ENCODE data around the gene CYP2W1. TPM values are rescaled to one million over a fixed set of nuclear protein-coding genes. Genes with fewer than 3 reads are reported as not detected.

The CYP2W1 gene
- total and polyA plus RNA-seq, 10 of the 15 experiments (the other 5 are each of a cell fraction or from before 2014, with no cell fraction given): not detected

DNA sequence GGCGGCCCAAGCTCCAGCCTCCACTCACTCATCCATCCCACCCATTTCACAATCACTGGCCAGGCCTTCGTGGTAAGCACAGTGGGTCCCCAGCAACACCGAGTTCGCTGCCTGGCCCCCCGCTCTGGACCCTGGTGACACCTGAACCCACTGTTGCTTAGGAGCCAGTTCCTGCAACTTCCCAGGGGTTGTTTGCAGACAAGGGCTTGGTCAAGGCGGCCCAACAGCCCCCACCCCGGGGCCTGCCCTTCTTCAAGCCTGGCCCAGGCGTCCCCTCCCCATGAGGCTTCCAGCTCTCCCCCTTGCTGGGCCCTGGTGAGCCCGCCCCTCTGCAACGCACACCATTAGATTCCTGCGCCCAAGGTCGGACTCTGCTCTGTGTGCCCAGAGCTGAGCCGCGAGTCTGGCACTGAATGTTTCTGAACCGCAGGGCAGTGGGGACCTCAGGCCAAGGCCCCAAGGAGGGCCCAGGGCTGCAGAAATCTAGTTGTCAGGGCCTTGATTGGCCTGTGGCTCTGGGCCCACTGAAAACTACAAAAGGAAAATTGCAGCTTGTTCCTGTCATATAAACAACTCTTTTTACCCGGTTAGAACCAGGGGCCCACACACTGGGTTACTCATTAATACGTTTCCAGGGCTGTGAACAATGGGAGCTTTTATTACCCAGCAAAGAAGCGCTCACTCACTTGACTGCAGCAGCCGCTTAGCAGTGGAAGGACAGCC is 5.5 kb upstream of the CYP2W1 start (continued):
- TF ChIP-seq, protein P1, sequence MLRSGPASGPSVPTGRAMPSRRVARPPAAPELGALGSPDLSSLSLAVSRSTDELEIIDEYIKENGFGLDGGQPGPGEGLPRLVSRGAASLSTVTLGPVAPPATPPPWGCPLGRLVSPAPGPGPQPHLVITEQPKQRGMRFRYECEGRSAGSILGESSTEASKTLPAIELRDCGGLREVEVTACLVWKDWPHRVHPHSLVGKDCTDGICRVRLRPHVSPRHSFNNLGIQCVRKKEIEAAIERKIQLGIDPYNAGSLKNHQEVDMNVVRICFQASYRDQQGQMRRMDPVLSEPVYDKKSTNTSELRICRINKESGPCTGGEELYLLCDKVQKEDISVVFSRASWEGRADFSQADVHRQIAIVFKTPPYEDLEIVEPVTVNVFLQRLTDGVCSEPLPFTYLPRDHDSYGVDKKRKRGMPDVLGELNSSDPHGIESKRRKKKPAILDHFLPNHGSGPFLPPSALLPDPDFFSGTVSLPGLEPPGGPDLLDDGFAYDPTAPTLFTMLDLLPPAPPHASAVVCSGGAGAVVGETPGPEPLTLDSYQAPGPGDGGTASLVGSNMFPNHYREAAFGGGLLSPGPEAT (IDR thresholded peaks at IDR 0.05; ENCODE audit: low read depth): peak; percentile 81; the same call in 1 of the 2 replicates
- TF ChIP-seq, protein P2, sequence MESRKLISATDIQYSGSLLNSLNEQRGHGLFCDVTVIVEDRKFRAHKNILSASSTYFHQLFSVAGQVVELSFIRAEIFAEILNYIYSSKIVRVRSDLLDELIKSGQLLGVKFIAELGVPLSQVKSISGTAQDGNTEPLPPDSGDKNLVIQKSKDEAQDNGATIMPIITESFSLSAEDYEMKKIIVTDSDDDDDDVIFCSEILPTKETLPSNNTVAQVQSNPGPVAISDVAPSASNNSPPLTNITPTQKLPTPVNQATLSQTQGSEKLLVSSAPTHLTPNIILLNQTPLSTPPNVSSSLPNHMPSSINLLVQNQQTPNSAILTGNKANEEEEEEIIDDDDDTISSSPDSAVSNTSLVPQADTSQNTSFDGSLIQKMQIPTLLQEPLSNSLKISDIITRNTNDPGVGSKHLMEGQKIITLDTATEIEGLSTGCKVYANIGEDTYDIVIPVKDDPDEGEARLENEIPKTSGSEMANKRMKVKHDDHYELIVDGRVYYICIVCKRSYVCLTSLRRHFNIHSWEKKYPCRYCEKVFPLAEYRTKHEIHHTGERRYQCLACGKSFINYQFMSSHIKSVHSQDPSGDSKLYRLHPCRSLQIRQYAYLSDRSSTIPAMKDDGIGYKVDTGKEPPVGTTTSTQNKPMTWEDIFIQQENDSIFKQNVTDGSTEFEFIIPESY (IDR thresholded peaks at IDR 0.05): peak; percentile 18; the same call in 1 of the 2 replicates
- peak; percentile 66 for TF ChIP-seq DPF2 (IDR thresholded peaks at IDR 0.05)
- no peak for TF ChIP-seq CHD4 (IDR thresholded peaks at IDR 0.05)
- TF ChIP-seq, protein P3, sequence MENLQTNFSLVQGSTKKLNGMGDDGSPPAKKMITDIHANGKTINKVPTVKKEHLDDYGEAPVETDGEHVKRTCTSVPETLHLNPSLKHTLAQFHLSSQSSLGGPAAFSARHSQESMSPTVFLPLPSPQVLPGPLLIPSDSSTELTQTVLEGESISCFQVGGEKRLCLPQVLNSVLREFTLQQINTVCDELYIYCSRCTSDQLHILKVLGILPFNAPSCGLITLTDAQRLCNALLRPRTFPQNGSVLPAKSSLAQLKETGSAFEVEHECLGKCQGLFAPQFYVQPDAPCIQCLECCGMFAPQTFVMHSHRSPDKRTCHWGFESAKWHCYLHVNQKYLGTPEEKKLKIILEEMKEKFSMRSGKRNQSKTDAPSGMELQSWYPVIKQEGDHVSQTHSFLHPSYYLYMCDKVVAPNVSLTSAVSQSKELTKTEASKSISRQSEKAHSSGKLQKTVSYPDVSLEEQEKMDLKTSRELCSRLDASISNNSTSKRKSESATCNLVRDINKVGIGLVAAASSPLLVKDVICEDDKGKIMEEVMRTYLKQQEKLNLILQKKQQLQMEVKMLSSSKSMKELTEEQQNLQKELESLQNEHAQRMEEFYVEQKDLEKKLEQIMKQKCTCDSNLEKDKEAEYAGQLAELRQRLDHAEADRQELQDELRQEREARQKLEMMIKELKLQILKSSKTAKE (IDR thresholded peaks at IDR 0.05; ENCODE audit: low read depth, poor library complexity, severe bottlenecking): peak; percentile 87
- TF ChIP-seq SMAD1 (IDR thresholded peaks at IDR 0.05; ENCODE audit: low read depth, partially characterized antibody): peak; percentile 45
- TF ChIP-seq, protein P4, sequence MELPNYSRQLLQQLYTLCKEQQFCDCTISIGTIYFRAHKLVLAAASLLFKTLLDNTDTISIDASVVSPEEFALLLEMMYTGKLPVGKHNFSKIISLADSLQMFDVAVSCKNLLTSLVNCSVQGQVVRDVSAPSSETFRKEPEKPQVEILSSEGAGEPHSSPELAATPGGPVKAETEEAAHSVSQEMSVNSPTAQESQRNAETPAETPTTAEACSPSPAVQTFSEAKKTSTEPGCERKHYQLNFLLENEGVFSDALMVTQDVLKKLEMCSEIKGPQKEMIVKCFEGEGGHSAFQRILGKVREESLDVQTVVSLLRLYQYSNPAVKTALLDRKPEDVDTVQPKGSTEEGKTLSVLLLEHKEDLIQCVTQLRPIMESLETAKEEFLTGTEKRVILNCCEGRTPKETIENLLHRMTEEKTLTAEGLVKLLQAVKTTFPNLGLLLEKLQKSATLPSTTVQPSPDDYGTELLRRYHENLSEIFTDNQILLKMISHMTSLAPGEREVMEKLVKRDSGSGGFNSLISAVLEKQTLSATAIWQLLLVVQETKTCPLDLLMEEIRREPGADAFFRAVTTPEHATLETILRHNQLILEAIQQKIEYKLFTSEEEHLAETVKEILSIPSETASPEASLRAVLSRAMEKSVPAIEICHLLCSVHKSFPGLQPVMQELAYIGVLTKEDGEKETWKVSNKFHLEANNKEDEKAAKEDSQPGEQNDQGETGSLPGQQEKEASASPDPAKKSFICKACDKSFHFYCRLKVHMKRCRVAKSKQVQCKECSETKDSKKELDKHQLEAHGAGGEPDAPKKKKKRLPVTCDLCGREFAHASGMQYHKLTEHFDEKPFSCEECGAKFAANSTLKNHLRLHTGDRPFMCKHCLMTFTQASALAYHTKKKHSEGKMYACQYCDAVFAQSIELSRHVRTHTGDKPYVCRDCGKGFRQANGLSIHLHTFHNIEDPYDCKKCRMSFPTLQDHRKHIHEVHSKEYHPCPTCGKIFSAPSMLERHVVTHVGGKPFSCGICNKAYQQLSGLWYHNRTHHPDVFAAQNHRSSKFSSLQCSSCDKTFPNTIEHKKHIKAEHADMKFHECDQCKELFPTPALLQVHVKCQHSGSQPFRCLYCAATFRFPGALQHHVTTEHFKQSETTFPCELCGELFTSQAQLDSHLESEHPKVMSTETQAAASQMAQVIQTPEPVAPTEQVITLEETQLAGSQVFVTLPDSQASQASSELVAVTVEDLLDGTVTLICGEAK (IDR thresholded peaks at IDR 0.05; ENCODE audit: borderline replicate concordance): 0 out of 2 replicates have a peak, but pooled peaks have one; percentile 24
- TF ChIP-seq TARDBP (IDR thresholded peaks at IDR 0.05; ENCODE audit: borderline replicate concordance): no peak
- TF ChIP-seq IKZF1 (conservative IDR thresholded peaks at IDR 0.05): peak; percentile 68
- TF ChIP-seq HDAC6 (IDR thresholded peaks at IDR 0.05; ENCODE audit: unreplicated experiment): no peak
- TF ChIP-seq IKZF2 (IDR thresholded peaks at IDR 0.05): peak; percentile 48 to 68; a peak in 2 of 4 replicates
- TF ChIP-seq IRF4 (IDR thresholded peaks at IDR 0.05; ENCODE audit: low read depth, low read length): no peak
- TF ChIP-seq POLR2AphosphoS2 (IDR thresholded peaks at IDR 0.05; ENCODE audit: low read depth, low read length): 0 out of 2 replicates have a peak, but pooled peaks have one; percentile 36
- TF ChIP-seq ZSCAN29 (IDR thresholded peaks at IDR 0.05): 0 out of 2 replicates have a peak, but pooled peaks have one; percentile 14
- no peak for TF ChIP-seq PAX5 (IDR thresholded peaks at IDR 0.05; ENCODE audit: borderline replicate concordance, low read depth, low read length)
- TF ChIP-seq, protein P5, sequence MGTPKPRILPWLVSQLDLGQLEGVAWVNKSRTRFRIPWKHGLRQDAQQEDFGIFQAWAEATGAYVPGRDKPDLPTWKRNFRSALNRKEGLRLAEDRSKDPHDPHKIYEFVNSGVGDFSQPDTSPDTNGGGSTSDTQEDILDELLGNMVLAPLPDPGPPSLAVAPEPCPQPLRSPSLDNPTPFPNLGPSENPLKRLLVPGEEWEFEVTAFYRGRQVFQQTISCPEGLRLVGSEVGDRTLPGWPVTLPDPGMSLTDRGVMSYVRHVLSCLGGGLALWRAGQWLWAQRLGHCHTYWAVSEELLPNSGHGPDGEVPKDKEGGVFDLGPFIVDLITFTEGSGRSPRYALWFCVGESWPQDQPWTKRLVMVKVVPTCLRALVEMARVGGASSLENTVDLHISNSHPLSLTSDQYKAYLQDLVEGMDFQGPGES (IDR thresholded peaks at IDR 0.05): no peak
- TF ChIP-seq GABPA (IDR thresholded peaks at IDR 0.05; ENCODE audit: low read depth): no peak
- TF ChIP-seq NFXL1 (IDR thresholded peaks at IDR 0.05; ENCODE audit: borderline replicate concordance): no peak
